PFSK-1 (cell line): ENCODE data around the gene CD160.

Source experiments
- FOXP2 ChIP-seq: optimal IDR thresholded peaks from 2 replicates; pipeline ENCODE3; 2011; ENCODE audit warnings: borderline replicate concordance, control low read depth, inconsistent platforms; ENCODE audit not compliant: insufficient read depth; ENCODE audit errors: extremely low read length, extremely low read depth
- POLR2AphosphoS5 ChIP-seq: IDR thresholded peaks from 2 replicates; pipeline ENCODE4 v1.6.1; 2012; ENCODE audit warnings: low read depth, mild to moderate bottlenecking, control low read depth, low read length, moderate library complexity
- SIN3A ChIP-seq: IDR thresholded peaks from 2 replicates; pipeline ENCODE4 v1.6.1; 2012; ENCODE audit warnings: mild to moderate bottlenecking, low read length, moderate library complexity, borderline replicate concordance; ENCODE audit not compliant: insufficient read depth
- TAF1 ChIP-seq: IDR thresholded peaks from 2 replicates; pipeline ENCODE4 v1.6.1; 2012; ENCODE audit warnings: low read length, control low read depth, borderline replicate concordance; ENCODE audit not compliant: insufficient read depth
- TF ChIP-seq, protein P1 (sequence below), 2 experiments: IDR thresholded peaks; 2 replicates each; pipeline versions ENCODE4 v1.6.1 to v1.8.0; 2011 to 2012; ENCODE audit warnings: low read depth in 2 of 2, low read length in 2 of 2, control low read depth in 1 of 2, inconsistent platforms in 1 of 2, mild to moderate bottlenecking in 1 of 2, moderate library complexity in 1 of 2; ENCODE audit not compliant: insufficient read depth in 1 of 2

Gene CD160

DNA sequence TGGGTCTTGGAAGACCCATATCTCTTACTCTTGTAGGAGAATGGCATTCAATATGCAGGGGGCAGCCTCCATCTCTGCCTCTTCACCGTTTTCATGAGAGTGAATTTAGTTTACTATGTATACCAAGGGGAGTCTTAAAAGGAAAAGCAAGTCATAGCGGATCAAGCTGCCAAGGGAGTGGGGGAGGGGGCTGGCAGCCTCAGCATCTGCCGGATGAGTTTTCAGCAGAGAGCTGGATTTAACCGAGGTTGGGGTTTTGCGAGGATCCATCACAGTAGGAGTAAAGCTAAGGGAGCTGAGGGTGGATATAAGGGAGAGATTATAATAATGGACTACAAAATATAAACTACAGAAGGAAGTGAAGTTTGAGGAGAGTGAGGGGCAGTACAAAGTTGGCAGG, 9.9 kb downstream of the CD160 start:
- TF ChIP-seq SIN3A: no peak
- no peak for TF ChIP-seq POLR2AphosphoS5
- TF ChIP-seq, protein P1, sequence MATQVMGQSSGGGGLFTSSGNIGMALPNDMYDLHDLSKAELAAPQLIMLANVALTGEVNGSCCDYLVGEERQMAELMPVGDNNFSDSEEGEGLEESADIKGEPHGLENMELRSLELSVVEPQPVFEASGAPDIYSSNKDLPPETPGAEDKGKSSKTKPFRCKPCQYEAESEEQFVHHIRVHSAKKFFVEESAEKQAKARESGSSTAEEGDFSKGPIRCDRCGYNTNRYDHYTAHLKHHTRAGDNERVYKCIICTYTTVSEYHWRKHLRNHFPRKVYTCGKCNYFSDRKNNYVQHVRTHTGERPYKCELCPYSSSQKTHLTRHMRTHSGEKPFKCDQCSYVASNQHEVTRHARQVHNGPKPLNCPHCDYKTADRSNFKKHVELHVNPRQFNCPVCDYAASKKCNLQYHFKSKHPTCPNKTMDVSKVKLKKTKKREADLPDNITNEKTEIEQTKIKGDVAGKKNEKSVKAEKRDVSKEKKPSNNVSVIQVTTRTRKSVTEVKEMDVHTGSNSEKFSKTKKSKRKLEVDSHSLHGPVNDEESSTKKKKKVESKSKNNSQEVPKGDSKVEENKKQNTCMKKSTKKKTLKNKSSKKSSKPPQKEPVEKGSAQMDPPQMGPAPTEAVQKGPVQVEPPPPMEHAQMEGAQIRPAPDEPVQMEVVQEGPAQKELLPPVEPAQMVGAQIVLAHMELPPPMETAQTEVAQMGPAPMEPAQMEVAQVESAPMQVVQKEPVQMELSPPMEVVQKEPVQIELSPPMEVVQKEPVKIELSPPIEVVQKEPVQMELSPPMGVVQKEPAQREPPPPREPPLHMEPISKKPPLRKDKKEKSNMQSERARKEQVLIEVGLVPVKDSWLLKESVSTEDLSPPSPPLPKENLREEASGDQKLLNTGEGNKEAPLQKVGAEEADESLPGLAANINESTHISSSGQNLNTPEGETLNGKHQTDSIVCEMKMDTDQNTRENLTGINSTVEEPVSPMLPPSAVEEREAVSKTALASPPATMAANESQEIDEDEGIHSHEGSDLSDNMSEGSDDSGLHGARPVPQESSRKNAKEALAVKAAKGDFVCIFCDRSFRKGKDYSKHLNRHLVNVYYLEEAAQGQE (IDR thresholded peaks at IDR 0.05; ENCODE audit: insufficient read depth in 1 of 2, low read depth in 2 of 2, low read length in 2 of 2): no peak
- no peak for TF ChIP-seq FOXP2
- no peak for TF ChIP-seq TAF1

DNA sequence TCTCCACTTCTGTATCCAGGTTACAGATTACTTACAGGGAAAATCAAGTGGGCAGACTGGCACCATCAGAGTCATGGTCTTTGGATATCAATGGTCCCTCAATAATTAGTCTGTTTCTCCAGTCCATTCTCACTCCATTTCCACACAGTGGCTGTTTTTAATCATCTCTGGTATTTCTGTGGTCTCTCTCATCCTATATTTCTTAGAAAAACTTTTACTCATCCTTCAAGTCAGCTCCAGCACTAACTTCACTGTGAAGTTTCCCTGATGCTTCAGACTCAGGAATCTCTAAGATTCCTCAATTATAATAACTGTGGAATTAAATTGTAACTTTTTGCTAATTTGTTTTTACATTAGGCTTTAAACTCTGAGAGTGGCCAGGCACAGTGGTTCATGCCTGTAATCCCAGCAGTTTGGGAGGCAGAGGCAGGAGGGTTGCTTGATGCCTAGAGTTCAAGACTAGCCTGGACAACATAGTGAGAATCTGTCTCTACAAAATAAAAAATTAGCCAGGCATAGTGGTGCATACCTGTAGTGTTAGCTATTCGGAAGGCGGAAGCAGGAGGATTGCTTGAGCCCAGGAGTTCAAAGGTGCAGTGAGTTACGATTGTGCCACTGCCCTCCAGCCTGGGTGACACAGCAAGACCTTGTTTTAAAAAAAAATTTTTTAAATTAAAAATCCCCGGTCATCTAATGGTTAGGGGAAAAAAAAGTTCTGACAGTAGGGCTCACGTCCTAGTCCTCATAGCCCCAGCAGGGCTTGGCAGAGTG, 10.6 kb downstream of the CD160 start:
- no peak for TF ChIP-seq SIN3A
- TF ChIP-seq TAF1: no peak
- no peak for TF ChIP-seq POLR2AphosphoS5
- TF ChIP-seq FOXP2: no peak
- TF ChIP-seq, protein P1 (IDR thresholded peaks at IDR 0.05; ENCODE audit: insufficient read depth in 1 of 2, low read depth in 2 of 2, low read length in 2 of 2): no peak

DNA sequence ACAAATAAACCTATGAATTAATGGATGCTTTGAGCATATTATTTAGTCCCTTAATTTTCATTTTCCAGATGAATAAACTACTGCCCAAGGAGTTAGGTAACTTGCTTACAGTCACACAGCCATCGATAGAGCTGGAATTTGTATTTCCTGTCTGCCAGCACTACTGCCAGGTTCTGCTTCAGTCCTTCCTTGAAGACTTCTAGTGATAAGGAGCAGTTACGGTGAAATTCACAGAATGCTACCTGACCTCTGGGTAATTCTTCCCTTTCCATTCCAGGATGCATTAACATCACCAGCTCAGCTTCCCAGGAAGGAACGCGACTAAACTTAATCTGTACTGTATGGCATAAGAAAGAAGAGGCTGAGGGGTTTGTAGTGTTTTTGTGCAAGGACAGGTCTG, 11.2 kb downstream of the CD160 start:
- no peak for TF ChIP-seq TAF1
- no peak for TF ChIP-seq FOXP2
- TF ChIP-seq POLR2AphosphoS5: no peak
- no peak for TF ChIP-seq SIN3A
- TF ChIP-seq, protein P1 (IDR thresholded peaks at IDR 0.05; ENCODE audit: insufficient read depth in 1 of 2, low read depth in 2 of 2, low read length in 2 of 2): no peak

DNA sequence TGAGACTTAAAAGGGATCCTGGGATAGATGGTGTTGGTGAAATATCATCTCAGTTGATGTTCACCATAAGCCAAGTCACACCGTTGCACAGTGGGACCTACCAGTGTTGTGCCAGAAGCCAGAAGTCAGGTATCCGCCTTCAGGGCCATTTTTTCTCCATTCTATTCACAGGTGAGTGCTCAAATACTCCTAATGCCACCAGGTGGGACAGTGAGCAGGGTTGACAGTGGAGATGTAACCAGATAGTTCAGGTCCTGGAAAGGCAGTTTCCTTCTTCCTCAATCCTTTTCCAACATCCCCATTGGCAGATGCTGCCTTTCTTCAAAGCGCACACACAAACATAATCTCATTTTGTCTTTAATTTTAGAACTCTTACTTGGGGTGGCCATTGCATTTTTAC, 11.6 kb downstream of the CD160 start:
- TF ChIP-seq SIN3A: no peak
- no peak for TF ChIP-seq FOXP2
- no peak for TF ChIP-seq TAF1
- TF ChIP-seq, protein P1 (IDR thresholded peaks at IDR 0.05; ENCODE audit: insufficient read depth in 1 of 2, low read depth in 2 of 2, low read length in 2 of 2): no peak
- TF ChIP-seq POLR2AphosphoS5: no peak
